GM21576 (cell line): Measurements from ENCODE around the gene INPP5A.

Experiments used
- ATAC-seq: cut with Tn5 transposase; IDR thresholded peaks from one replicate; pipeline ENCODE4 v1.9.1; 2021; ENCODE audit warnings: mild to moderate bottlenecking, moderate library complexity; ENCODE audit not compliant: unreplicated experiment

The INPP5A gene

GRCh38 chr10:132607961-132608495, 70.4 kb downstream of the INPP5A start:
- ATAC-seq: no peak

DNA sequence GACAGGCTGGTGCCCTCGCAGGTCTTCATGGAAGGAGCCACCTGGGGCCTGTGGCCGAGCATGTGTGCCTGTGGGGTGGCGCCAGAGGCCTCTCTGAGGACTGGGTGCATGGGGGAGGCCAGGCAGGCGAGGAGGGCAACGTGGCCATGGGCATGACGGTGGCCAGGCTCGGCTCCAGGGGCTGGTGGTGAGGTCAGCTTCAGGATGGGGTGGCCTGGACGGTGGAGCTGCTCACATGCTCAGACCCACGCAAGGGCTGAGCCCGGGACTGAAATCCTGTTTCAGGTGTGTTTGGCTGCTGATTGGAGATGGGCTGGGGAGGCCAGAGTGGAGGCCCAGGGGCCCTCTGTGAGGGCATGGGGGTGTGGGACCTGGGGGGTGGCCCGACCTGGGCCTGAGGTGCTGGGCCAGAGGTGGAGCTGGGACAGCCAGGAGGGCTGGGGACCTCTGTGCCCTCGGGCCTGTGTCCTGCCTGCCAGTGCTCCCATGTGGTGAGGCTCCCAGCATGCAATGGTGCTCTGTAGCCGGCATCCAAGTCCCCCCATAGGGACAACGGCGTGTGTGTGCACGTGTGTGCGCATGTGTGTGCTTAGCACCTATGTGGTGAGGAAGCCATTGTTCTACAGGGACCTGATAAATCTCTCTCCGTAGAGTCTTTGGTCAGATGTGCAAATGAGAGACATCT, 71.1 kb downstream of the INPP5A start:
- ATAC-seq: no peak

DNA sequence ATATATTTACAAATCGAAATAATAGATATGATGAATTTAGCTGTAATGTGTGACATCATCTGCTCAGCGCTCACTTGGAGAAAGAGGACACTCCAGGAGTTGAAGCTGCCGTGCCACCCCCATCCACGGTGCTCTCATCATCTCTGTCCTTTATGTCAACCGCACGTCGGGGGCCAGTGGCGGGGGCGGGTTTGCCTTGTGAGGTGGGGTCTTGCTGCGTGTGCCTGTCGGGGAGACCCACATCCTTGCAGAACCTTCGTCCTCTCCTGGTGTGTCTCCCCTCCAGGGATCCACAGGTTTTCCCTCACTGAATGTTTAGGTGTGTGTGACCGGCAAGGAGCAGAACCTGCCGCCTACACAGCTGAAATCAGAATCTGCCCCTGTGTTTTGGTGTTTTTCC, 71.6 kb downstream of the INPP5A start:
- no peak for ATAC-seq

DNA sequence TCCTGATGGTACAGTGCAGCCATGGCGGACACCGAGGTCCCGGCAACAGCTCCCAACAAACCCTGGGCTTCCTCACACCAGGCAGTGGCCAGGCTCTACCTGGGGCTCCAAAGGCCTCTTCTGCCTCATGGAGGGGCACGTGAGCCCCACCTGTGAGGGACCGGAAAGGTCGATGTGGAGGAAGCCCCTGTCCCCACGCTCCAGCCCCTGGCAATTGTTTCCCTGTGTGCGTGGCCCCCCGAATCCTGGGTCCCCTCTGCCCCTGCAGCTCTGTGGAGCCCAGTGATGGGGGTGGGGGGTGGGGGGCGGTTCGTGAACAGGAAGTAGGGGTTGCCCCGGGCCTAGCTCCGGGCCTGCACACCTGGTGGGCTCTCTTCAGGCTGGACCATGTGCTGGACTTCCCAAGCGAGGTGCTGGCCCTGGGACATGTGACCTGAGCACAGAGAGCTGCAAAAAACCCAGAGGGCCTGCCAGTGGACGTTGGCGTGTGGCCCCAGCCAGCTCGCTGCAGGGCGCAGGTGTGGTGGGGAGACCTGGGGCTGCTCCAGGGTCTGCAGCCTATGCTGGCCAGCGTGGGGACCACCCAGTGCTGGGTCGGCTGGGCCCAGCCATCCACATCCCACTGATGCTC, 72.6 kb downstream of the INPP5A start:
- no peak for ATAC-seq

- no peak for ATAC-seq
Observed at GRCh38 chr10:132611026-132611910, 73.7 kb downstream of the INPP5A start.

DNA sequence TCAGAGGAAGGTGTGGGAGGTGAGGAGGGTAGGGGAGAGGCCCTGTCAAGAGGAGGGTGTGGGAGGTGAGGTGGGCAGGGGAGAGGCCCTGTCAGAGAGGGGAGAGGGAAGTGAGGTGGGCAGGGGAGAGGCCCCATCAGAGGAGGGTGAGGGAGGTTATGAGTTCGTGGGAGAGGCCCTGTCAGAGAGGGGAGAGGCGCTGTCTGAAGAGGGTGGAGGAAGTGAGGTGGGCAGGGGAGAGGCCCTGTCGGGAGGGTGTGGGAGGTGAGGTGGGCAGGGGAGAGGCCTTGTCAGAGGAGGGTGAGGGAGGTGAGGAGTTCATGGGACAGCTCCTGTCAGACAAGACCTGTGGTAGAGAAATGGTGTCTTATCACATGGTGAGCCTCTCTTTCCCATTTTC, 74.4 kb downstream of the INPP5A start:
- ATAC-seq: no peak

GRCh38 chr10:132612571-132613504, 75.3 kb downstream of the INPP5A start:
- ATAC-seq: no peak

- no peak for ATAC-seq
Observed at GRCh38 chr10:132613566-132614348, 76.2 kb downstream of the INPP5A start.

GRCh38 chr10:132614431-132615340, 77.1 kb downstream of the INPP5A start:
- no peak for ATAC-seq

GRCh38 chr10:132615341-132616169, 78.0 kb downstream of the INPP5A start:
- ATAC-seq: no peak

GRCh38 chr10:132616170-132616995, 78.8 kb downstream of the INPP5A start:
- ATAC-seq: no peak

DNA sequence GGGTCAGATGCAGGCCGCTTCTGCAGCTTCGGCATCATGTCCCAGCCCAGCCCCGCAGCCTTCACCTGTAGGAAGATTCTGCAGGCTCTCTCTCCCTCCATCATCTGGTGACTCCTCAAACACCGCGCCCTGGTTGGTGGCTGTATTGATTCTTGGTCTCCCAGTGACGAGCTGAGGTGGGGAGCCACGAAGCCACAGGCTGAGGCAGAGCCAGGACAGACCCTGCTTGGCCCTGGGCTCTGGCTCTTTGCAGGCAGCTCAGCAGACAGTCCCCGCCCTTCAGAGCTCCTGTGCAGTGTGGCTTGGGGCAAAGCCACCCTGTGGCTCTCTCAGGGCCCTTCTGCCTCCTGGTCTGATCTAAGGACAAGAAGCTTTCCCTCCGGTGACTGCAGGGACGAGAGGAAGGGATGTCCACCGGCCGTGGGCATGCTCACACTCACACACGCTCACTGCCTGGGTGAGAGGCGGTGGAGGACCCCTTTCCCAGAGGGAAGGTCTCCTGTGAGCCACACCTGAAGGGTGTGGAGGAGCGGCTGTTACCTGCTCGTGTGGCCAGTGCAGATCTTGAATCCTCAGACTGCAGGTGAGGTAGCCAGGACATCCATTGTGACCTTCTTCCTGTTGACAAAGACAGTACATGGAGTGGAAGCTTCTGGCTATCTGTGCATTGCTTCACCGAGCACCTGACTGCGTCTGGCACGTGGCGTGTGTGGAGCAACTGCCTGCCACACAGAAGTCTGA, 79.6 kb downstream of the INPP5A start:
- no peak for ATAC-seq

DNA sequence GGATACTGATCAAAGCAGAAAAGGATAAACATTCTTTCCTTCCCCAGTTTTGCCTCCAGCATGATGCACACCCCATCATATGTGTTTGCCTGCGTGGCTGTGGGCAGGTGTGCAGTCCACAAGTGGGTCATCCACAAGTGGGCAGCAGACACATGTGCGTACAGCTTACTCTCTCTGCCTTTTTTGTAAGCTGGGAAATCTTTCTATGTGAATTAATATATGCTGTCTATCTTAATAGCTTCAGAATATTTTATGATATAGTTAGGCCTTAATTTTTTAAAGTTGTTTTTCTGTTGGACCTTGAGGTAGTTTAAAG, 80.1 kb downstream of the INPP5A start:
- ATAC-seq: no peak

- no peak for ATAC-seq
Observed at GRCh38 chr10:132618158-132618919, 80.8 kb downstream of the INPP5A start.

DNA sequence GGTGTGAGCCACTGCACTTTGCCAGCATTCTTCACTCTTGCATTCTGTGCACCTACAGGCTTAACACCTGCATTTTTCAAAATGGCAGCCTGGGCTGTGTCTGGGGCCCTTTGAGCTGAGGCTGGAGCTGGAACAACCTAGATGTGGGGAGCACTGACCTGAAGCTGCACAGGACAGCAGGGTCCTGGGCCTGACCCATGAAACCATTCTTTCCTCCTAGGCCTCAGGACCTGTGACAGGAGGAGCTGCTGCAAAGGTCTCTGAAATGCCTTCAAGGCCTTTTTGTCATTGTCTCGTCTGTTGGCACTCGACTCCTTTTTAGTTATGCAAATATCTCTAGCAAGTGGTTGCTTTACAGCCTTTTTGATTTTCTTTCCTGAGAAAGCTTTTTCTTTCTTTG, 82.3 kb downstream of the INPP5A start:
- ATAC-seq: no peak
